ENCODE results near the gene C19orf53. TPM values are rescaled to one million over a fixed set of nuclear protein-coding genes. Genes with fewer than 3 reads are reported as not detected.

Gene C19orf53
- polyA plus RNA-seq (2013, experiment 1 of 2) = 323 TPM
- polyA plus RNA-seq (2013, experiment 2 of 2) = 327 TPM

DNA sequence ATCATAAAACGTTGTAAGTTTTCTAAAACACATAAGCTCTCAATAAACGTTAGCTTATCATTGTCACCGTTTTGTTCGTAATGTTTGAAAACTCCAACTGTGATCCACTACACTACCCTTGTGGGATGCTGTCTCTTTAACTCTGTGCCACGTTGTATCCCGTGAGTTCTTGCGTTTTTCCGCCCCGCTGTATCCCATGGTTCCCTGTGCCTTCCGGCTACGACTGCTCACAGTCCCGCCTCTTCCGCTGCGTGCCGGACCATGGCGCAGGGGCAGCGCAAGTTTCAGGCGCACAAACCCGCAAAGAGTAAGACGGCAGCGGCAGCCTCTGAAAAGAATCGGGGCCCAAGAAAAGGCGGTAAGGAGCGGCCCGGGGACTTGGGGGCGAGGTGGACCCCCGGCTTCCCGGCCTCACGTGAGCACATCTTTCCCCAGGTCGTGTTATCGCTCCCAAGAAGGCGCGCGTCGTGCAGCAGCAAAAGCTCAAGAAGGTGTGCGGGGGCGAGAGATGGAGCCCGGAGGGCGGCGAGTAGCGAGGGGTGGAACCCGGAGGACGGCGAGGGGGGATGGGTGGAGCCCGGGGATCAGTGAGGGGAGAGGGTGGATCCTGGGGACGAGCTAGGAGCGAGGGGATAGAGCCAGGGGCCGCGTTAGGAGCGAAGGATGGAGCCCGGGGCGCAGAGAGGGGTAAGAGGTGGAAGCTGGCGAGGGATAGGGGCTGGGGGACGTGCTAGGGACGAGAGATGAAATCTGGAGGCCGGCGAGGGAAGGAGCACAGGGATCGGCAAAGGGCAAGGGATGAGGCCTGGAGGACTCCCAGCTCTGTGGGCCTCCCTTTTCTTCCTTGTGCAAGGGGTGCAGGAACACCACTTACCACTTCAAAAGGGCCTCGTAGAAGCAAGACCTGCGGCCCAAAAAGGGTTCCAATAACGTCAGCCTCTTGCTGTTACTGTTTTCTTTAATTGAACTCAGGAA, at the start of gene C19orf53:
C19orf53 (plus strand) TSS at position 240 of the 975 bp plus-strand sequence; CDS start at position 262, 22 bp downstream.
- H2BK15ac ChIP-seq (replicated peaks; ENCODE audit: low read depth) = no peak within 1 kb of the TSS
- H2AK5ac ChIP-seq (ENCODE audit: low read length) = peak within 1 kb of the TSS; percentile 17
- peaks cover 16% of the 10 kb centered on the region for H3K36me3 ChIP-seq (ENCODE audit: control insufficient read depth, insufficient read depth, low read length)
- H3K56ac ChIP-seq (ENCODE audit: low read length) = peak within 1 kb of the TSS; percentile 99
- H3K79me2 ChIP-seq (ENCODE audit: control insufficient read depth, insufficient read depth, low read length) = peaks cover 20% of the 10 kb centered on the region
- H3K4me2 ChIP-seq (ENCODE audit: low read length) = peak within 1 kb of the TSS; percentile 95
- peak within 1 kb of the TSS; percentile 58 for H2BK5ac ChIP-seq (ENCODE audit: low read length)
- no peaks in the 10 kb centered on the region for H3K27me3 ChIP-seq (ENCODE audit: insufficient read depth, low read length, poor library complexity)
- no peak within 1 kb of the TSS for H4K5ac ChIP-seq (ENCODE audit: low read length)
- H4K8ac ChIP-seq (ENCODE audit: low read depth, low read length) = no peak within 1 kb of the TSS
- H3K23ac ChIP-seq (ENCODE audit: low read length) = peak within 1 kb of the TSS; percentile 4
- peak within 1 kb of the TSS; percentile 88 for H3K27ac ChIP-seq (ENCODE audit: low read depth, low read length)
- no CpG with 5 or more reads among the region's 61 CpGs for WGBS (ENCODE audit: extremely low coverage, insufficient coverage, low lambda C conversion rate)
- peak within 1 kb of the TSS; percentile 78 for H3K18ac ChIP-seq (ENCODE audit: low read length)
- H3K79me1 ChIP-seq (ENCODE audit: low read length) = peaks cover 11% of the 10 kb centered on the region
- no peaks in the 10 kb centered on the region for H3K4me1 ChIP-seq (ENCODE audit: control insufficient read depth, low read depth, low read length)
- peak within 1 kb of the TSS; percentile 98 for H3K9ac ChIP-seq (ENCODE audit: low read length)
- H3K4me3 ChIP-seq (ENCODE audit: low read length) = peak within 1 kb of the TSS; percentile 97
- DNase-seq = peak; percentile 95
- H3K4ac ChIP-seq (ENCODE audit: low read depth, low read length) = peak within 1 kb of the TSS; percentile 64
- H2BK120ac ChIP-seq (ENCODE audit: low read depth, low read length) = no peak within 1 kb of the TSS

DNA sequence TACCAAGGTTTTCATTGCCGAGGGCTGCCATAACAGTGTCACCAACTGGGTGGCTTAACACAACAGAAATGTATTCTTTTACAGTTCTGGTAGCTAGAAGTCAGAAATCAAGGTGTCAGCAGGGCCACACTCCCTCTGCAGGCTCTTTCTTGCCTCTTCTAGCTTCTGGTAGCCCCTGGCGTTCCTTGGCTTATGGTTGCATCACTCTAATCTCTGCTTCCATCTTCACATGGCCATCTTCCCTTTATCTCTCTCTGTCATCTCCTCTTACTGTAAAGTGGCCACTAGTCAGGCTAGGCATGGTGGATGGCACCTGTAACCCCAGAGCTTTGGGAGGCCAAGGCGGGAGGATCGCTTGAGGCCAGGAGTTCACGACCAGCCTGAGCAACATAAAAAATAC, 47.9 kb upstream of the C19orf53 start:
- H3K79me2 ChIP-seq (ENCODE audit: control insufficient read depth, insufficient read depth, low read length) = no peaks in the 10 kb centered on the region
- no peak overlapping the region for H3K23ac ChIP-seq (ENCODE audit: low read length)
- H2BK120ac ChIP-seq (ENCODE audit: low read depth, low read length) = no peak overlapping the region
- H3K36me3 ChIP-seq (ENCODE audit: control insufficient read depth, insufficient read depth, low read length) = no peaks in the 10 kb centered on the region
- WGBS (ENCODE audit: extremely low coverage, insufficient coverage, low lambda C conversion rate) = no CpG with 5 or more reads among the region's 5 CpGs
- no peak overlapping the region for H2BK5ac ChIP-seq (ENCODE audit: low read length)
- no peak overlapping the region for H2BK15ac ChIP-seq (replicated peaks; ENCODE audit: low read depth)
- H4K5ac ChIP-seq (ENCODE audit: low read length) = no peak overlapping the region
- H4K8ac ChIP-seq (ENCODE audit: low read depth, low read length) = no peak overlapping the region
- no peak overlapping the region for H3K27ac ChIP-seq (ENCODE audit: low read depth, low read length)
- H3K9ac ChIP-seq (ENCODE audit: low read length) = no peak overlapping the region
- H3K4ac ChIP-seq (ENCODE audit: low read depth, low read length) = no peak overlapping the region
- DNase-seq = peak; percentile 33
- H3K56ac ChIP-seq (ENCODE audit: low read length) = no peak overlapping the region
- H2AK5ac ChIP-seq (ENCODE audit: low read length) = no peak overlapping the region
- no peaks in the 10 kb centered on the region for H3K27me3 ChIP-seq (ENCODE audit: insufficient read depth, low read length, poor library complexity)
- no peak overlapping the region for H3K4me2 ChIP-seq (ENCODE audit: low read length)
- no peaks in the 10 kb centered on the region for H3K4me1 ChIP-seq (ENCODE audit: control insufficient read depth, low read depth, low read length)
- no peak overlapping the region for H3K18ac ChIP-seq (ENCODE audit: low read length)
- H3K4me3 ChIP-seq (ENCODE audit: low read length) = no peak overlapping the region
- H3K79me1 ChIP-seq (ENCODE audit: low read length) = no peaks in the 10 kb centered on the region

DNA sequence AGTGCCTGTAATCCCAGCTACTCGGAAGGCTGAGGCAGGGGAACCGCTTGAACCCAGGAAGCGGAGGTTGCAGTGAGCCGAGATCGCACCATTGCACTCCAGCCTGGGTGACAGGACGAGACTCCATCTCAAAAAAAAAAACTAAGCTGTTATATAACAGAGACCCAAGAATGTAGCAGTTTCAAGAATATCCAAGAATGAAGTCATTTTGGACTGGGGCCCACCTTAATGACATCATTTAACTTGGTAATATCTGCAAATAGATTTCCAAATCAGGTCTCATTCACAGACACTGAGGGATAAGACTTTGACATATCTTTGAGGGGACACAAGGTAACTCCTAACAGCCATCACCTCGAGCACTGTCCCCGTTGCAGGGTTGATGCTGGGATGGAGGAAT, 46.5 kb upstream of the C19orf53 start:
- no peak overlapping the region for H3K56ac ChIP-seq (ENCODE audit: low read length)
- no peak overlapping the region for H2BK120ac ChIP-seq (ENCODE audit: low read depth, low read length)
- no peaks in the 10 kb centered on the region for H3K36me3 ChIP-seq (ENCODE audit: control insufficient read depth, insufficient read depth, low read length)
- H2BK15ac ChIP-seq (replicated peaks; ENCODE audit: low read depth) = no peak overlapping the region
- H4K8ac ChIP-seq (ENCODE audit: low read depth, low read length) = no peak overlapping the region
- WGBS (ENCODE audit: extremely low coverage, insufficient coverage, low lambda C conversion rate) = no CpG with 5 or more reads among the region's 8 CpGs
- H2AK5ac ChIP-seq (ENCODE audit: low read length) = no peak overlapping the region
- no peaks in the 10 kb centered on the region for H3K79me2 ChIP-seq (ENCODE audit: control insufficient read depth, insufficient read depth, low read length)
- no peak overlapping the region for H3K4me3 ChIP-seq (ENCODE audit: low read length)
- DNase-seq = no peak
- no peaks in the 10 kb centered on the region for H3K27me3 ChIP-seq (ENCODE audit: insufficient read depth, low read length, poor library complexity)
- H3K4ac ChIP-seq (ENCODE audit: low read depth, low read length) = no peak overlapping the region
- peaks cover 2% of the 10 kb centered on the region for H3K4me1 ChIP-seq (ENCODE audit: control insufficient read depth, low read depth, low read length)
- H3K23ac ChIP-seq (ENCODE audit: low read length) = no peak overlapping the region
- H4K5ac ChIP-seq (ENCODE audit: low read length) = no peak overlapping the region
- no peaks in the 10 kb centered on the region for H3K79me1 ChIP-seq (ENCODE audit: low read length)
- H3K27ac ChIP-seq (ENCODE audit: low read depth, low read length) = no peak overlapping the region
- no peak overlapping the region for H3K9ac ChIP-seq (ENCODE audit: low read length)
- H2BK5ac ChIP-seq (ENCODE audit: low read length) = no peak overlapping the region
- H3K4me2 ChIP-seq (ENCODE audit: low read length) = no peak overlapping the region
- no peak overlapping the region for H3K18ac ChIP-seq (ENCODE audit: low read length)

DNA sequence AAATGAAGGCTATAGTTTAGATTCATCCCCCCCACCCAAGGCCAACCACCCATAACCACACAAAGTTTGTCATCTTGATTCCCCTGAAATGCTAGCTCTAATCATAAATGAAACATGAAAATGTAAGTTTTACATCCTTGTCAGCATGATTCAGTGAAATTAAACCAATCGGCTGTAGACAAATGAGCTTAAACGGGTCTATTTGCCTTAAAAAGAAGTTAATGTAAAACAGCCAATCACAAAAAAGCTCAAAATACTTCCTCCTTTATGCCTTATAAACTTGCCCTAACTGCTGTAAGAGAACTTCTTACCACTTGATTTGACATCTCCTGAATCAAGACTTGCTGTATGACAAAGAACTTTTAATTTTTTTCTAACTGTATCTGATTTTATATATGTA, 44.4 kb upstream of the C19orf53 start:
- Histone ChIP-seq H4K5ac (ENCODE audit: low read length) (no peak overlapping the region), H3K27me3 (ENCODE audit: insufficient read depth, low read length, poor library complexity) (no peaks in the 10 kb centered on the region), H2BK120ac (ENCODE audit: low read depth, low read length) (no peak overlapping the region), H3K79me1 (ENCODE audit: low read length) (no peaks in the 10 kb centered on the region), H3K9ac (ENCODE audit: low read length) (no peak overlapping the region), H3K4me2 (ENCODE audit: low read length) (no peak overlapping the region), H2BK15ac (replicated peaks; ENCODE audit: low read depth) (no peak overlapping the region), H4K8ac (ENCODE audit: low read depth, low read length) (no peak overlapping the region), H3K23ac (ENCODE audit: low read length) (no peak overlapping the region), H3K56ac (ENCODE audit: low read length) (no peak overlapping the region), H3K18ac (ENCODE audit: low read length) (no peak overlapping the region), H3K4me3 (ENCODE audit: low read length) (no peak overlapping the region), H2AK5ac (ENCODE audit: low read length) (no peak overlapping the region), H3K79me2 (ENCODE audit: control insufficient read depth, insufficient read depth, low read length) (no peaks in the 10 kb centered on the region), H3K27ac (ENCODE audit: low read depth, low read length) (no peak overlapping the region), H3K4me1 (ENCODE audit: control insufficient read depth, low read depth, low read length) (peaks cover 2% of the 10 kb centered on the region), H3K36me3 (ENCODE audit: control insufficient read depth, insufficient read depth, low read length) (no peaks in the 10 kb centered on the region), H2BK5ac (ENCODE audit: low read length) (no peak overlapping the region), H3K4ac (ENCODE audit: low read depth, low read length) (no peak overlapping the region)
- DNase-seq = no peak
- WGBS (ENCODE audit: extremely low coverage, insufficient coverage, low lambda C conversion rate) = no CpG with 5 or more reads among the region's 2 CpGs

DNA sequence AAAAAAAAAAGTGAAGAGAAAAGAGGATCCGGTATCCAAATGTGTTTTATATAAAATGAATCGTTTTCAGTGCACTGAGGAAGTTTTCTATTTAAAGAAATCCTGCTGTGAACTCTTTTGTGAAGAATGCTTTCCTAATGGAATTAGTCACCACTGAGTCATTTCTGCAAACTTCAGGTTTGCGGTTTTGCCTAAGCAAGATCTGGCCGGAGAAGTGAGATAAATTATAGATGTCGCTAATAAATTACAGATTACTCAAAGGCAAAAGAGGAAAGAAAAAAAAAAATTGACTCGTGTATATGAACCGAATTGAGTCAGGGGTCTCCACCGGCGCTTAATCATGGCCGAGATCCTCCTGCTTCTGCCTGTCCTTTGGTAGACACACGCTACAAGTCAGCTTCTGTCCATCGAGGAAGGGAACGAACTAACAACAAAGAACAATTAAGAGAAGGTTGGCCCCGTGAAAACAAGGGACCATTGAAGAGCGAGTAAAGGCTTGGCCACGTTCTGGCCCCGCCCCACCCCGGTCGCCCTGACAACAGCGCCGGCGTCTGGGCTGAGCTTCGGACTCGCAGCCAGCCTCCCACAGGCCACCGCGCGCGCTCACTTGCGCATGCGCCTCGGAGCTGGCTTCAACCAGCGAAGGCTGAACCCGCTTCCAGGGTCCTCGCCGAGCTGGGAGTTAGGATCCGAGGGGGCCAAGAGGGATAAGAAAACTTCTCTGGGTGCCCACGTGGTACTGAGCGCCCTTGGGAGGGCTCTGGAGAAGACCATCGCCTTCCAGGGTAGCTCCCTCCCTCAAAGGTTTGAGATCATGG, 42.9 kb upstream of the C19orf53 start:
- Histone ChIP-seq H3K27me3 (ENCODE audit: insufficient read depth, low read length, poor library complexity) (no peaks in the 10 kb centered on the region), H3K9ac (ENCODE audit: low read length) (peak overlapping the region; percentile 92), H2BK5ac (ENCODE audit: low read length) (no peak overlapping the region), H3K4me3 (ENCODE audit: low read length) (peak overlapping the region; percentile 42), H2BK15ac (replicated peaks; ENCODE audit: low read depth) (no peak overlapping the region), H4K5ac (ENCODE audit: low read length) (peak overlapping the region; percentile 89), H3K36me3 (ENCODE audit: control insufficient read depth, insufficient read depth, low read length) (no peaks in the 10 kb centered on the region), H3K4ac (ENCODE audit: low read depth, low read length) (peak overlapping the region; percentile 83), H2AK5ac (ENCODE audit: low read length) (no peak overlapping the region), H3K79me2 (ENCODE audit: control insufficient read depth, insufficient read depth, low read length) (no peaks in the 10 kb centered on the region), H3K18ac (ENCODE audit: low read length) (no peak overlapping the region), H3K23ac (ENCODE audit: low read length) (no peak overlapping the region), H2BK120ac (ENCODE audit: low read depth, low read length) (no peak overlapping the region), H3K79me1 (ENCODE audit: low read length) (no peaks in the 10 kb centered on the region), H4K8ac (ENCODE audit: low read depth, low read length) (no peak overlapping the region), H3K4me1 (ENCODE audit: control insufficient read depth, low read depth, low read length) (peaks cover 2% of the 10 kb centered on the region), H3K27ac (ENCODE audit: low read depth, low read length) (no peak overlapping the region), H3K4me2 (ENCODE audit: low read length) (peak overlapping the region; percentile 87), H3K56ac (ENCODE audit: low read length) (peak overlapping the region; percentile 92)
- no CpG with 5 or more reads among the region's 39 CpGs for WGBS (ENCODE audit: extremely low coverage, insufficient coverage, low lambda C conversion rate)
- DNase-seq = peak; percentile 97

Data from mesendoderm (in vitro differentiated cells).